GM12891 (cell line): Measurements from ENCODE around the gene EIF4G3.

Experiments used
- DNase-seq: peaks from one replicate; pipeline ENCODE4 v3.0.0; 2011; ENCODE audit warnings: low spot score; ENCODE audit not compliant: insufficient read length
- FAIRE-seq: peaks from 2 replicates; lab custom pipeline; 2011; peaks lifted over from hg19 to GRCh38; lab: Jason Lieb, UNC
- PAX5 ChIP-seq: IDR thresholded peaks from 2 replicates; pipeline ENCODE4 v1.6.1; 2011; ENCODE audit warnings: low read length, moderate library complexity, mild to moderate bottlenecking; ENCODE audit not compliant: insufficient read depth, severe bottlenecking
- POLR2A ChIP-seq: IDR thresholded peaks from 2 replicates; pipeline ENCODE4 v1.6.1; 2011; ENCODE audit warnings: low read depth, low read length, control low read depth
- POLR2AphosphoS5 ChIP-seq: IDR thresholded peaks from 2 replicates; pipeline ENCODE4 v1.6.1; 2011; ENCODE audit warnings: low read depth, low read length, control low read depth
- POU2F2 ChIP-seq: IDR thresholded peaks from 2 replicates; pipeline ENCODE4 v1.6.1; 2011; ENCODE audit warnings: low read depth, mild to moderate bottlenecking, control low read depth, low read length, moderate library complexity
- SPI1 ChIP-seq: IDR thresholded peaks from 2 replicates; pipeline ENCODE4 v1.6.1; 2011; ENCODE audit warnings: low read depth, low read length, control low read depth
- TAF1 ChIP-seq: IDR thresholded peaks from 2 replicates; pipeline ENCODE4 v1.6.1; 2011; ENCODE audit warnings: low read depth, low read length, control low read depth

The EIF4G3 gene

GRCh38 chr1:21022279-21023040, 154.2 kb downstream of the EIF4G3 start:
- DNase-seq, result peak; percentile 32
- peak; percentile 91 for FAIRE-seq
- TF ChIP-seq POLR2AphosphoS5 (peak; percentile 34; the same call in 1 of the 2 replicates), POLR2A (no peak; the same call in 1 of the 2 replicates)

- no peak for DNase-seq
- FAIRE-seq, result no peak
- TF ChIP-seq TAF1 (no peak), SPI1 (no peak), POLR2A (no peak), POU2F2 (no peak), PAX5 (no peak), POLR2AphosphoS5 (no peak)
Observed at GRCh38 chr1:21021311-21021710, 155.4 kb downstream of the EIF4G3 start.

GRCh38 chr1:21020151-21020550, 156.5 kb downstream of the EIF4G3 start:
- no peak for FAIRE-seq
- TF ChIP-seq TAF1 (no peak), PAX5 (no peak), SPI1 (no peak), POLR2AphosphoS5 (no peak), POU2F2 (no peak)
- DNase-seq, result no peak

- TF ChIP-seq SPI1, result no peak
- no peak for TF ChIP-seq POLR2A
- no peak for TF ChIP-seq POLR2AphosphoS5
- TF ChIP-seq TAF1, result no peak
- TF ChIP-seq POU2F2, result no peak
- no peak for TF ChIP-seq PAX5
- FAIRE-seq (no peak), DNase-seq (no peak)
Observed at GRCh38 chr1:21018673-21019072, 158.0 kb downstream of the EIF4G3 start.

GRCh38 chr1:21013510-21013909, 163.2 kb downstream of the EIF4G3 start:
- FAIRE-seq (no peak), DNase-seq (no peak)
- TF ChIP-seq SPI1 (no peak), POLR2AphosphoS5 (no peak), TAF1 (no peak), POU2F2 (no peak), POLR2A (no peak), PAX5 (no peak)

- FAIRE-seq (no peak), DNase-seq (no peak)
Observed at GRCh38 chr1:21012937-21013336, 163.8 kb downstream of the EIF4G3 start.

GRCh38 chr1:21007876-21008275, 168.8 kb downstream of the EIF4G3 start:
- FAIRE-seq (no peak), DNase-seq (no peak)
- TF ChIP-seq POLR2AphosphoS5, result no peak
- no peak for TF ChIP-seq POU2F2
- TF ChIP-seq POLR2A, result no peak
- no peak for TF ChIP-seq TAF1
- no peak for TF ChIP-seq PAX5
- TF ChIP-seq SPI1, result no peak

More at GRCh38 chr1:21012937-21013336, 163.8 kb downstream of the EIF4G3 start:
- TF ChIP-seq SPI1 (no peak), POLR2AphosphoS5 (no peak), POU2F2 (no peak), TAF1 (no peak), POLR2A (no peak), PAX5 (no peak)

GRCh38 chr1:21005466-21006239, 171.0 kb downstream of the EIF4G3 start:
- no peak for DNase-seq
- no peak for FAIRE-seq
- TF ChIP-seq PAX5, result no peak
- TF ChIP-seq POLR2A, result no peak
- TF ChIP-seq TAF1, result no peak
- no peak for TF ChIP-seq SPI1
- TF ChIP-seq POU2F2, result no peak
- no peak for TF ChIP-seq POLR2AphosphoS5

GRCh38 chr1:21003281-21004045, 173.2 kb downstream of the EIF4G3 start:
- TF ChIP-seq TAF1 (no peak), PAX5 (no peak), POU2F2 (no peak), POLR2A (no peak), SPI1 (no peak), POLR2AphosphoS5 (no peak)
- FAIRE-seq, result no peak
- no peak for DNase-seq
